H1 (cell line): ENCODE measurements around the gene GRID1. TPM values are rescaled to one million over a fixed set of nuclear protein-coding genes. Genes with fewer than 3 reads are reported as not detected.

Experiments used
- BRCA1 ChIP-seq: IDR thresholded peaks from 2 replicates; pipeline ENCODE4 v1.6.1; 2012; ENCODE audit warnings: low read depth, low read length, improper control_type of control experiment
- TEAD4 ChIP-seq: IDR thresholded peaks from 2 replicates; pipeline ENCODE4 v1.6.1; 2012; ENCODE audit warnings: low read depth, low read length, inconsistent platforms, mixed read lengths
- USF2 ChIP-seq: IDR thresholded peaks from 2 replicates; pipeline ENCODE4 v1.6.1; 2011; ENCODE audit warnings: low read length, improper control_type of control experiment
- polyA plus RNA-seq, 7 experiments: library from polyadenylated mRNA; depleted of rRNA in 3 of 7; stranded (reverse) in 5 of 7; unstranded in 2 of 7; fragments of >200 nt in 5 of 7; fragments of 200-250 nt in 2 of 7; gene quantifications; 1 replicate in 5 of 7; 2 replicates in 1 of 7; 4 replicates in 1 of 7; pipeline versions ENCODE4 v1.2.1 to v1.2.3, GENCODE V29; 2011 to 2013; ENCODE audit warnings: missing spikeins in 2 of 7, mixed read lengths in 2 of 7
- total RNA-seq: library from RNA; stranded (reverse); fragmentation: NEBNext Ultra II Directional; extraction: Animal tissue kit (Norgen Biotek cat#: 25700); gene quantifications from 2 replicates; pipeline ENCODE4 v1.2.1, GENCODE V29; 2021

GRID1 gene
- total and polyA plus RNA-seq, 2 of the 8 experiments (the other 6 are each of a cell fraction or from before 2014, with no cell fraction given) = 0.22 to 0.30 TPM

- no peak for TF ChIP-seq BRCA1
- TF ChIP-seq TEAD4 = no peak
- TF ChIP-seq USF2 = no peak
These were observed 23.9 kb upstream of the GRID1 start (continued) for GRCh38 chr10:86390337-86391120.
